ENCODE results near the gene RFPL3.

DNA sequence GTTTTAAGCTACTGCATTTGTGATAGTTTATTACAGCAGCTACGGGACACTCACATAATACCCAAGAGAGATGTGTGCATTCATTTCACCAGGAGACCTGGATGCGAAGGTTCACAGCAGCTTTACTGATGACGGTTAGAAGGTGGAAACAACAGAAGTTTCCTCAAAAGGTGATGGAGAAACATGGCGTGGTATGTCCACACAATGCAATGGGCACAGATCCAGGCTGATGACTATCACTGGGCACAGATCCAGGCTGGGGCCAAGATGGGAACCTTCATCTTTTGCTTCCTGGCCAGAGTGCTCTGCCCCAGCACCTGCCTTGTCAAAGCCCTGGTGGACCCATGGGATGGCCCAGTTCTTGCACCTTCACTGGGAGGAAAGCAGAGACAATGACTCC lies 30.6 kb upstream of the RFPL3 start:
- TF ChIP-seq SUZ12 (IDR thresholded peaks at IDR 0.05; ENCODE audit: extremely low read depth, insufficient read depth, insufficient read length) (no peak), YY1 (IDR thresholded peaks at IDR 0.05; ENCODE audit: insufficient read depth, insufficient read length) (no peak)

Data from NT2/D1 (cell line).